Activated B cell treated with CpG ODN at 0.5 μM for 24 hours (primary cell): ENCODE data around the gene SPDYC. TPM values are rescaled to one million over a fixed set of nuclear protein-coding genes. Genes with fewer than 3 reads are reported as not detected.

ENCODE experiments used
- ATAC-seq: fragments of 200-7000 bp; cut with Tn5 transposase; one replicate; pipeline ENCODE4 v1.10.0; 2021; ENCODE audit warnings: low read depth, mild to moderate bottlenecking, moderate library complexity
- CTCF ChIA-PET: fragments of 350-600 bp; sonication (Branson Sonifier 250); formaldehyde crosslinking; loops from one replicate; lab custom pipeline; 2021; ENCODE audit warnings: antibody characterized with exemption; lab: Charles Lee
- POLR2A ChIA-PET: fragments of 350-600 bp; sonication (Branson Sonifier 250); formaldehyde crosslinking; loops from one replicate; lab custom pipeline; 2021; ENCODE audit warnings: antibody characterized with exemption; lab: Charles Lee
- DNase-seq: peaks from one replicate; pipeline ENCODE4 v3.0.0; 2022
- H3K27ac Mint-ChIP-seq: one replicate; pipeline ENCODE4 v1.8.0; 2020; ENCODE audit warnings: mixed read lengths
- H3K27me3 Mint-ChIP-seq: one replicate; pipeline ENCODE4 v1.8.0; 2021; ENCODE audit warnings: mixed read lengths
- H3K36me3 Mint-ChIP-seq: one replicate; pipeline ENCODE4 v1.8.0; 2021; ENCODE audit warnings: low read depth, mixed read lengths
- H3K4me1 Mint-ChIP-seq: one replicate; pipeline ENCODE4 v1.8.0; 2021; ENCODE audit warnings: mixed read lengths
- H3K4me3 Mint-ChIP-seq: one replicate; pipeline ENCODE4 v1.8.0; 2020; ENCODE audit warnings: mild to moderate bottlenecking, mixed read lengths
- H3K9me3 Mint-ChIP-seq: one replicate; pipeline ENCODE4 v1.8.0; 2020; ENCODE audit warnings: mixed read lengths
- CTCF ChIP-seq: fragments of 200-600 bp; IDR thresholded peaks from one replicate; pipeline ENCODE4 v1.8.0; 2022; ENCODE audit warnings: antibody characterized with exemption, mild to moderate bottlenecking
- intact Hi-C: fragments of 100-400 bp; cut with micrococcal nuclease; formaldehyde crosslinking; loops from one replicate; pipeline ENCODE4 v1.15.1; 2024
- total RNA-seq: library from RNA; stranded (reverse); gene quantifications from 2 replicates; pipeline ENCODE4 v1.2.3, GENCODE V29; 2022

The SPDYC gene
- total RNA-seq, 1 donor from 2014 or later: not detected

GRCh38 chr11:65159012-65159411, 11.0 kb upstream of the SPDYC start:
- DNase-seq (no peak), ATAC-seq (peak; percentile 34)
- H3K4me1 Mint-ChIP-seq: peaks cover 7% of the 10 kb centered on the region
- POLR2A ChIA-PET: no interaction called here
- CTCF ChIA-PET: interaction anchor here (0.6 kb wide), 1 partner anchor 218 kb away, joined by 3 read pairs; no protein-coding TSS in a partner anchor
- H3K36me3 Mint-ChIP-seq: no peaks in the 10 kb centered on the region
- H3K27me3 Mint-ChIP-seq: no peaks in the 10 kb centered on the region
- no peak overlapping the region for H3K27ac Mint-ChIP-seq
- TF ChIP-seq CTCF: no peak
- H3K4me3 Mint-ChIP-seq: no peak overlapping the region
- intact Hi-C loops: no loop called here
- H3K9me3 Mint-ChIP-seq: no peaks in the 10 kb centered on the region

- CTCF ChIA-PET: no interaction called here
- peaks cover 7% of the 10 kb centered on the region for H3K4me1 Mint-ChIP-seq
- POLR2A ChIA-PET: no interaction called here
- ATAC-seq (no peak), DNase-seq (no peak)
- no peak overlapping the region for H3K4me3 Mint-ChIP-seq
- intact Hi-C loops: no loop called here
- H3K9me3 Mint-ChIP-seq: no peaks in the 10 kb centered on the region
- TF ChIP-seq CTCF: no peak
- no peak overlapping the region for H3K27ac Mint-ChIP-seq
- no peaks in the 10 kb centered on the region for H3K27me3 Mint-ChIP-seq
- no peaks in the 10 kb centered on the region for H3K36me3 Mint-ChIP-seq
Measured at GRCh38 chr11:65160643-65161042, 9.4 kb upstream of the SPDYC start.

GRCh38 chr11:65163684-65164083, 6.3 kb upstream of the SPDYC start:
- ChIA-PET POLR2A (no interaction called here), CTCF (no interaction called here)
- no peak for TF ChIP-seq CTCF
- no peak for DNase-seq
- no peak overlapping the region for H3K27ac Mint-ChIP-seq
- no peaks in the 10 kb centered on the region for H3K9me3 Mint-ChIP-seq
- no peaks in the 10 kb centered on the region for H3K36me3 Mint-ChIP-seq
- intact Hi-C loops: no loop called here
- H3K4me3 Mint-ChIP-seq: no peak overlapping the region
- peaks cover 10% of the 10 kb centered on the region for H3K4me1 Mint-ChIP-seq
- ATAC-seq: no peak
- H3K27me3 Mint-ChIP-seq: no peaks in the 10 kb centered on the region

GRCh38 chr11:65165410-65166317, 4.4 kb upstream of the SPDYC start:
- no peaks in the 10 kb centered on the region for H3K36me3 Mint-ChIP-seq
- POLR2A ChIA-PET: no interaction called here
- H3K9me3 Mint-ChIP-seq: no peaks in the 10 kb centered on the region
- no peak for DNase-seq
- H3K27me3 Mint-ChIP-seq: no peaks in the 10 kb centered on the region
- CTCF ChIA-PET: interaction anchor here (1.0 kb wide), 1 partner anchor 13 kb away, joined by 5 read pairs; no protein-coding TSS in a partner anchor
- ATAC-seq: no peak
- H3K27ac Mint-ChIP-seq: no peak overlapping the region
- intact Hi-C loops: no loop called here
- H3K4me3 Mint-ChIP-seq: no peak overlapping the region
- H3K4me1 Mint-ChIP-seq: peaks cover 12% of the 10 kb centered on the region
- no peak for TF ChIP-seq CTCF

- Mint-ChIP-seq H3K9me3 (no peaks in the 10 kb centered on the region), H3K27me3 (no peaks in the 10 kb centered on the region), H3K36me3 (no peaks in the 10 kb centered on the region), H3K4me3 (no peak overlapping the region), H3K27ac (no peak overlapping the region), H3K4me1 (peaks cover 12% of the 10 kb centered on the region)
- CTCF ChIA-PET: no interaction called here
- intact Hi-C loops: no loop called here
- POLR2A ChIA-PET: interaction anchor here (4.0 kb wide), 1 partner anchor 32 kb away, joined by 27 read pairs; the partner anchor contains the start of gene SYVN1
- DNase-seq (no peak), ATAC-seq (no peak)
- no peak for TF ChIP-seq CTCF
Measured at GRCh38 chr11:65166893-65167292, 3.1 kb upstream of the SPDYC start.
